Measurements from ENCODE around the gene CCT3.

DNA sequence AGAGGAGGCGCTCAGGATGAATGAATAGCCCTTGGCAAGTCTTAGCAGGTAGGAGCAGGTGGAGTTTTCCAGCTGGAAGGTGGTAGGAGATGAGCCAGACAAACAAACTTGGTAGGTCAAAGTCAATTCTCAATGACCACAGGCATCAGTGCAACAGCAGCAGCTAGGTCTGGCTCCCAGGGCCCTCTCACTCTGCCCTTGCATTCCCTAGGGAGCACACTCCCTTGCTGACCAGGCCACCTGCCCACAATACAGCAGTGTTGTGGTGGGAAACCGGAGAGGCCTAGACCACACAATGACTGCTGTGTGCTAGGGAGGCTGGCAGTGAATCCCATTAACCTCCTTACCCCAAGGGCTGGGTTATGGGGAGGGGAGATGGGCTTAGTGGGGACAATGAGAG lies 77.2 kb downstream of the CCT3 start:
- TF ChIP-seq EZH2 (IDR thresholded peaks at IDR 0.05; ENCODE audit: insufficient read depth, low read length) (no peak), CTCF (IDR thresholded peaks at IDR 0.05; ENCODE audit: insufficient read depth, low read depth, low read length) (no peak)

All from astrocyte (in vitro differentiated cells and primary cell).